Upper lobe of left lung (tissue), 6 donors: ENCODE results near the gene NOL8. TPM values are rescaled to one million over a fixed set of nuclear protein-coding genes. Genes with fewer than 3 reads are reported as not detected.

Experiments
- ATAC-seq, 2 donors: fragments of 200-7000 bp; cut with Tn5 transposase; one replicate each; pipeline ENCODE4 v1.9.1; 2022; ENCODE audit warnings: mild to moderate bottlenecking in 2 of 2, moderate library complexity in 2 of 2; ENCODE audit not compliant: low FRiP score in 2 of 2
- DNase-seq, 2 donors: peaks; one replicate each; pipeline ENCODE4 v3.0.0-alpha.2; 2019 to 2020
- H3K27ac ChIP-seq, 4 donors: fragments of 200-600 bp; sonication (generic); one replicate each; pipeline ENCODE4 v1.5.1; 2016 to 2019
- H3K27me3 ChIP-seq, 4 donors: fragments of 200-600 bp; sonication (generic); one replicate each; pipeline ENCODE4 v1.5.1; 2017 to 2019
- H3K36me3 ChIP-seq, 4 donors: fragments of 200-600 bp; sonication (generic); one replicate each; pipeline ENCODE4 v1.5.1; 2016 to 2019
- H3K4me1 ChIP-seq, 4 donors: fragments of 200-600 bp; sonication (generic); one replicate each; pipeline ENCODE4 v1.5.1; 2018 to 2019
- H3K4me3 ChIP-seq, 4 donors: fragments of 200-600 bp; sonication (generic); one replicate each; pipeline ENCODE4 v1.5.1; 2017 to 2019; ENCODE audit warnings: mild to moderate bottlenecking in 2 of 4, moderate library complexity in 1 of 4
- H3K9me3 ChIP-seq, 4 donors: fragments of 200-600 bp; sonication (generic); one replicate each; pipeline ENCODE4 v1.5.1; 2018 to 2019
- EP300 ChIP-seq, 4 donors: sonication (generic); formaldehyde crosslinking; IDR thresholded peaks; one replicate each; pipeline ENCODE4 v1.5.1; 2017; ENCODE audit warnings: antibody characterized with exemption in 4 of 4, control low read depth in 2 of 4
- POLR2A ChIP-seq, 4 donors: fragments of 450-650 bp; IDR thresholded peaks; one replicate each; pipeline ENCODE4 v1.5.1; 2016 to 2017; ENCODE audit warnings: antibody characterized with exemption in 4 of 4, mild to moderate bottlenecking in 2 of 4
- POLR2AphosphoS5 ChIP-seq, 2 donors: sonication (generic); formaldehyde crosslinking; IDR thresholded peaks; one replicate each; pipeline ENCODE4 v1.5.1; 2017; ENCODE audit warnings: antibody characterized with exemption in 2 of 2
- WGBS, 2 donors: methylation state at CpG; one replicate each; pipeline ENCODE4 v1.1.5; 2017 to 2018; 5-methylcytosine and 5-hydroxymethylcytosine counted together
- total RNA-seq, 6 donors: library from RNA; depleted of rRNA in 4 of 6; stranded (reverse); fragments of >200 nt in 4 of 6; gene quantifications; one replicate each; pipeline versions ENCODE4 v1.1.0 to v1.2.1, GENCODE V29; 2016 to 2021
- TF ChIP-seq, protein P1 (sequence below), 6 experiments: fragments of 450-650 bp in 4 of 6; fragments of 200-600 bp in 2 of 6; sonication (generic) in 2 of 6; IDR thresholded peaks; one replicate each; pipeline ENCODE4 v1.5.1; 2016 to 2019; ENCODE audit warnings: antibody characterized with exemption in 6 of 6
- donor health status: DM: no; HTN: no; CAD: no; lungs with moderate emphysema.
- donor health status: DM: no; HTN: yes; CAD: no; lungs with severe emphysema.

The NOL8 gene
- total RNA-seq, 6 donors from 2014 or later = 22.1 to 107 (median 27.1) TPM

DNA sequence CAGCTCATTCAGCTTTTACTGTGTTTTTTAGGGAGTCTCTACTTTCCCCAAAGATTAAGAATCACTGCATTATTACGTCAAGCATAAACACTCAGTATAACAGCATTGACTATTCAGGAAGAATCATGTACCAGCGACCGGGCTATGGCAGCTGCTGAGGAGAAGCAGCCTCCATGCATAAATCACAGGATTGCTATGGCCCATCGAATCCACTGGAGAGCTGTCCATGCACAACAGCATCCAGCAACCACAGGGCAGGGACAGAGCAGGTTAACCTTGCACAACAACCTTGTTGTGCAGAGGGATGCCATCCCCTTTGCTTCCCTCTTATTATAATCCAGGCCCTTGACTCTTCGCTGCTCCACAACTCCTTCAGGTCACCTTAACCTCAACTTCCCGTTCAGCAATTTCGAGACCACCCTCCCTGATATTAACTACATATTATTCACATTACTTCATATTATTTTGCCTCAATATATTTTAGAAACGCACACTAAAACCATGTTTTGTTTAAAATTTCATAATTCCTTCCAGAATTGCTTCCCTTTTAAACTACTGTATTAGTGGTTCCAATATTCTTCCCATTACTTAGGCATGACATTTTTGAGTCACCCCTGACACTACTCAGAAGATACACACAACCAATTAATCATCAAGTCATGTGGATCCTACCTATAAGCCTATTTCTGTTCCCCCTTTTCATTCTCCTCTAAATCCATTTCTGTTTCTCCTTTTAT lies 32.6 kb downstream of the NOL8 start:
- Histone ChIP-seq H3K36me3 (peaks cover 0 to 22% (median 2%) of the 10 kb centered on the region in 4 donors), H3K4me1 (peaks cover 16 to 33% (median 23%) of the 10 kb centered on the region in 4 donors), H3K4me3 (peak overlapping the region; percentile 55 to 81 (median 80)), H3K27me3 (no peaks in the 10 kb centered on the region), H3K9me3 (no peaks in the 10 kb centered on the region), H3K27ac (peak overlapping the region in 1 of 4 donors; percentile 72)
- ATAC-seq (no peak), DNase-seq (no peak)
- TF ChIP-seq POLR2AphosphoS5 (IDR thresholded peaks at IDR 0.05) (no peak), EP300 (IDR thresholded peaks at IDR 0.05) (no peak), POLR2A (IDR thresholded peaks at IDR 0.05) (no peak)
- TF ChIP-seq, protein P1, sequence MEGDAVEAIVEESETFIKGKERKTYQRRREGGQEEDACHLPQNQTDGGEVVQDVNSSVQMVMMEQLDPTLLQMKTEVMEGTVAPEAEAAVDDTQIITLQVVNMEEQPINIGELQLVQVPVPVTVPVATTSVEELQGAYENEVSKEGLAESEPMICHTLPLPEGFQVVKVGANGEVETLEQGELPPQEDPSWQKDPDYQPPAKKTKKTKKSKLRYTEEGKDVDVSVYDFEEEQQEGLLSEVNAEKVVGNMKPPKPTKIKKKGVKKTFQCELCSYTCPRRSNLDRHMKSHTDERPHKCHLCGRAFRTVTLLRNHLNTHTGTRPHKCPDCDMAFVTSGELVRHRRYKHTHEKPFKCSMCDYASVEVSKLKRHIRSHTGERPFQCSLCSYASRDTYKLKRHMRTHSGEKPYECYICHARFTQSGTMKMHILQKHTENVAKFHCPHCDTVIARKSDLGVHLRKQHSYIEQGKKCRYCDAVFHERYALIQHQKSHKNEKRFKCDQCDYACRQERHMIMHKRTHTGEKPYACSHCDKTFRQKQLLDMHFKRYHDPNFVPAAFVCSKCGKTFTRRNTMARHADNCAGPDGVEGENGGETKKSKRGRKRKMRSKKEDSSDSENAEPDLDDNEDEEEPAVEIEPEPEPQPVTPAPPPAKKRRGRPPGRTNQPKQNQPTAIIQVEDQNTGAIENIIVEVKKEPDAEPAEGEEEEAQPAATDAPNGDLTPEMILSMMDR (IDR thresholded peaks at IDR 0.05) = no peak
- WGBS, 2 donors = 63% methylated on average over 7 to 8 of the region's 8 CpGs

DNA sequence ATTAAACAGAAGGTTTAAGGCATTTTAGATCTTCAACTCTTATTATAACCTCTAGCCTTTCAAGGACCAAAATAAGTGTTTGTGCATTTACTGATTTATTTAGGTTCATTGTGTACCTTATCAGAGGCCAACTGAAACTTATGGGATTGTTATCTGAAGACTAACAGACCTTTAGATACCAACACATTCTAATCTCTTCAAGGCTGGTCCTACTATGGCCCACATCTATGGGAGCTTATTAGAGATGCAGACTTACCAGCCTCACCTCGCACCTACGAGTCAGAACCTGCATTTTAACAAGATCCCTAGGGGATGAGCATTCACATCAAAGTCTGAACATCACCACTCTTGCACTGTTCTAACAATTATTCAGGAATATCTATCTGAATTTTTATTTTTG lies 33.6 kb downstream of the NOL8 start:
- Histone ChIP-seq H3K4me3 (no peak overlapping the region), H3K36me3 (peaks cover 0 to 21% (median 0%) of the 10 kb centered on the region in 4 donors), H3K4me1 (peaks cover 16 to 33% (median 23%) of the 10 kb centered on the region in 4 donors), H3K27ac (no peak overlapping the region), H3K27me3 (no peaks in the 10 kb centered on the region), H3K9me3 (no peaks in the 10 kb centered on the region)
- DNase-seq (no peak), ATAC-seq (no peak)
- 86 to 95% methylated on average over 2 of the region's 2 CpGs for WGBS, 2 donors
- TF ChIP-seq POLR2AphosphoS5 (IDR thresholded peaks at IDR 0.05) (no peak), EP300 (IDR thresholded peaks at IDR 0.05) (no peak), POLR2A (IDR thresholded peaks at IDR 0.05) (no peak)
- TF ChIP-seq, protein P1 (IDR thresholded peaks at IDR 0.05) = no peak

DNA sequence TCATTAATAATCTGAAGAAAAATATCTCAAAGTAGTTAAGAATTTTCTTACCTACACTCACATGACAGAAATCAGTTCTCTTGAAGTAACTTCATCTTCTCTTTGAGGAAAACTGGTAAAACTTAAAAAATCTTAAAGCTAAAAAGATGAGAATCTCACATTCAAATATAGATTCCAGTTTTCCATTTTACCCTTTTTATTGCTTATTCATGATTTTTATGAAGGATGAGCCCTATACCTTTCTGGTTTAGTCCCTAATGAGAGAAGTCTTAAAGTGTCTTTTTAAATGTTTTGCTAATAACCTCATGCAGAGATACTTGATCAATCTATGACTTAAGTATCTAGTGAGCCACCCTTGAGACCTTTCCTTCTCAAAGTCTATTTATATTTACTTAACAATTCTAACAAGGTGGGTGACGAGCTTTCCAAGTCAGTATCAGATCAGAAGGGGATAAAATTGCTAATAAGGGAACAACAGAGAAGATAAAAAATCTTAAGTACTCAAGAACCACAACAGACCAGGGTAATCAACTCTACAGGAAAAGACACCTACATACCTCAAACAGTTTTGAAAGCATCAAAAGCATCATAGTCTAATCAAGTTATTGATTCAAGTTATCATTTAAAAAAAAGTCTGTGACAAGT lies 34.2 kb downstream of the NOL8 start:
- ATAC-seq = no peak
- no peaks in the 10 kb centered on the region for H3K27me3 ChIP-seq
- peaks cover 16 to 33% (median 23%) of the 10 kb centered on the region in 4 donors for H3K4me1 ChIP-seq
- DNase-seq = no peak
- TF ChIP-seq POLR2AphosphoS5 (IDR thresholded peaks at IDR 0.05) (no peak), POLR2A (IDR thresholded peaks at IDR 0.05) (no peak)
- TF ChIP-seq, protein P1 (IDR thresholded peaks at IDR 0.05) = no peak
- H3K27ac ChIP-seq = no peak overlapping the region
- H3K36me3 ChIP-seq = peaks cover 0 to 28% (median 4%) of the 10 kb centered on the region in 4 donors
- H3K4me3 ChIP-seq = no peak overlapping the region
- 58 to 62% methylated on average over 1 of the region's 1 CpG for WGBS, 2 donors
- no peaks in the 10 kb centered on the region for H3K9me3 ChIP-seq

DNA sequence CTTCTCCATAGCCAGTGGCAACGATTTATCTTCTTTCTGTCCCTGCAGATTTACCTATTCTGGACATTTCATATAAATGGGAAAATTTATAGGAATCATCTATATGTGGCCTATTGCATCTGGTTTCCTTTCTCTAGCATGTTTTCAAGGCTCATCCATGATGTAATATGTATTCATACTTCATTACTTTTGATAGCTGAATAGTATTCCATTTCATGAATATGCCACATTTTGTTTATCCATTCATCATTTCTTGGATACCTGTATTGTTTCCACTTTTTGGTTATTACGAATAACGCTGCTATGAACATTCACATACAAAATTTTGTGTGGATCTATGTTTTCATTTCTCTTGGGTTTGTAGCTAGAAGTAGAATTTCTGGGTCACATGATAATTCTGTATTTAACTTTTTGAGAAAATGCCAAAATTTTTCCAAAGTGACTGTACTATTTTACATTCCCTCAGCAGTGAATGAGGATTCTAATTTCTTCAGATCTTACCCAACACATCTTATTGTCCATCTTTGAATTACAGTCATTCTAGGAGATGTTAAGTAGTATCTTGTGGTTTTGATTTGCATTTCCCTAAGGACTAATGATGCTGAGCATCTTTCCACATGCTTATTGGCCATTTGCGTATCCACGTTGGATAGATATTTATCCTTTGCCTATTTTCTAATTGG lies 35.3 kb downstream of the NOL8 start:
- Histone ChIP-seq H3K36me3 (peaks cover 4 to 39% (median 9%) of the 10 kb centered on the region in 4 donors), H3K27me3 (no peaks in the 10 kb centered on the region), H3K4me3 (no peak overlapping the region), H3K9me3 (no peaks in the 10 kb centered on the region), H3K4me1 (peaks cover 16 to 33% (median 22%) of the 10 kb centered on the region in 4 donors), H3K27ac (no peak overlapping the region)
- no peak for TF ChIP-seq POLR2A (IDR thresholded peaks at IDR 0.05)
- TF ChIP-seq POLR2AphosphoS5 (IDR thresholded peaks at IDR 0.05) = no peak
- TF ChIP-seq, protein P1 (IDR thresholded peaks at IDR 0.05) = no peak
- no peak for TF ChIP-seq EP300 (IDR thresholded peaks at IDR 0.05)
- no peak for ATAC-seq
- DNase-seq = no peak
- WGBS, 2 donors = 94 to 95% methylated on average over 5 of the region's 5 CpGs
